Measurements from ENCODE around the gene SLC35B2. TPM values are rescaled to one million over a fixed set of nuclear protein-coding genes. Genes with fewer than 3 reads are reported as not detected.

The SLC35B2 gene
- total RNA-seq, result 10 to 100 TPM; 13.9 to 16.9 TPM

- peak within 1 kb of the TSS; percentile 93 for H3K27ac Mint-ChIP-seq
- peak; percentile 54 to 69 for ATAC-seq (replicated peaks in 1 of 2)
- H3K27me3 Mint-ChIP-seq (ENCODE audit: low read depth), result no peaks in the 10 kb centered on the region
- H3K4me3 Mint-ChIP-seq, result peak within 1 kb of the TSS; percentile 90 to 97
- peak; percentile 78 to 86 for DNase-seq
- H3K9me3 Mint-ChIP-seq, result no peaks in the 10 kb centered on the region
- H3K4me1 Mint-ChIP-seq (ENCODE audit: low read depth), result peaks cover 64% of the 10 kb centered on the region
- peaks cover 20 to 21% of the 10 kb centered on the region in 2 donors for H3K36me3 Mint-ChIP-seq (ENCODE audit: insufficient read depth in 2 of 2)
Measured at GRCh38 chr6:44257025-44257752, at the start of gene SLC35B2. Gene SLC35B2, minus strand, starts transcription at chr6:44257528. Its CDS starts 118 bp downstream, at chr6:44257410.

- no peak overlapping the region for H3K4me3 Mint-ChIP-seq
- no peaks in the 10 kb centered on the region for H3K4me1 Mint-ChIP-seq (ENCODE audit: low read depth)
- H3K9me3 Mint-ChIP-seq, result no peaks in the 10 kb centered on the region
- no peaks in the 10 kb centered on the region for H3K27me3 Mint-ChIP-seq (ENCODE audit: low read depth)
- H3K27ac Mint-ChIP-seq, result no peak overlapping the region
- peaks cover 7 to 20% of the 10 kb centered on the region in 2 donors for H3K36me3 Mint-ChIP-seq (ENCODE audit: insufficient read depth in 2 of 2)
- ATAC-seq (replicated peaks in 1 of 2) (no peak), DNase-seq (no peak)
Measured at GRCh38 chr6:44306710-44307109, 49.4 kb upstream of the SLC35B2 start.

GRCh38 chr6:44305200-44305725 is 47.9 kb upstream of the SLC35B2 start:
- DNase-seq (no peak), ATAC-seq (replicated peaks in 1 of 2) (no peak)
- no peaks in the 10 kb centered on the region for H3K9me3 Mint-ChIP-seq
- H3K27me3 Mint-ChIP-seq (ENCODE audit: low read depth), result no peaks in the 10 kb centered on the region
- no peaks in the 10 kb centered on the region for H3K4me1 Mint-ChIP-seq (ENCODE audit: low read depth)
- H3K27ac Mint-ChIP-seq, result no peak overlapping the region
- H3K36me3 Mint-ChIP-seq (ENCODE audit: insufficient read depth in 2 of 2), result peaks cover 7 to 24% of the 10 kb centered on the region in 2 donors
- no peak overlapping the region for H3K4me3 Mint-ChIP-seq

GRCh38 chr6:44304282-44305199 is 47.2 kb upstream of the SLC35B2 start:
- H3K27me3 Mint-ChIP-seq (ENCODE audit: low read depth), result no peaks in the 10 kb centered on the region
- no peaks in the 10 kb centered on the region for H3K4me1 Mint-ChIP-seq (ENCODE audit: low read depth)
- H3K4me3 Mint-ChIP-seq, result no peak overlapping the region
- H3K27ac Mint-ChIP-seq, result no peak overlapping the region
- DNase-seq (peak; percentile 39 to 42), ATAC-seq (replicated peaks in 1 of 2) (peak; percentile 63 to 69)
- H3K9me3 Mint-ChIP-seq, result no peaks in the 10 kb centered on the region
- peaks cover 3 to 21% of the 10 kb centered on the region in 2 donors for H3K36me3 Mint-ChIP-seq (ENCODE audit: insufficient read depth in 2 of 2)

- Mint-ChIP-seq H3K27me3 (ENCODE audit: low read depth) (peaks cover 3% of the 10 kb centered on the region), H3K4me1 (ENCODE audit: low read depth) (no peaks in the 10 kb centered on the region), H3K36me3 (ENCODE audit: insufficient read depth in 2 of 2) (peaks cover 3 to 21% of the 10 kb centered on the region in 2 donors), H3K27ac (no peak overlapping the region), H3K4me3 (no peak overlapping the region), H3K9me3 (no peaks in the 10 kb centered on the region)
- DNase-seq (no peak), ATAC-seq (replicated peaks in 1 of 2) (no peak)
Measured at GRCh38 chr6:44303842-44304241, 46.5 kb upstream of the SLC35B2 start.

GRCh38 chr6:44302856-44303255 is 45.5 kb upstream of the SLC35B2 start:
- Mint-ChIP-seq H3K27ac (no peak overlapping the region), H3K27me3 (ENCODE audit: low read depth) (peaks cover 5% of the 10 kb centered on the region), H3K4me3 (no peak overlapping the region), H3K36me3 (ENCODE audit: insufficient read depth in 2 of 2) (peaks cover 3 to 18% of the 10 kb centered on the region in 2 donors), H3K4me1 (ENCODE audit: low read depth) (no peaks in the 10 kb centered on the region), H3K9me3 (no peaks in the 10 kb centered on the region)
- ATAC-seq (replicated peaks in 1 of 2), result no peak
- DNase-seq, result no peak

- DNase-seq (no peak), ATAC-seq (replicated peaks in 1 of 2) (no peak)
- Mint-ChIP-seq H3K9me3 (no peaks in the 10 kb centered on the region), H3K4me3 (no peak overlapping the region), H3K36me3 (ENCODE audit: insufficient read depth in 2 of 2) (peaks cover 3 to 18% of the 10 kb centered on the region in 2 donors), H3K27ac (no peak overlapping the region), H3K27me3 (ENCODE audit: low read depth) (peaks cover 6% of the 10 kb centered on the region), H3K4me1 (ENCODE audit: low read depth) (no peaks in the 10 kb centered on the region)
Measured at GRCh38 chr6:44301782-44302564, 44.6 kb upstream of the SLC35B2 start.

GRCh38 chr6:44301106-44301505 is 43.8 kb upstream of the SLC35B2 start:
- no peak overlapping the region for H3K4me3 Mint-ChIP-seq
- DNase-seq, result no peak
- no peak for ATAC-seq (replicated peaks in 1 of 2)
- no peaks in the 10 kb centered on the region for H3K9me3 Mint-ChIP-seq
- peaks cover 3 to 18% of the 10 kb centered on the region in 2 donors for H3K36me3 Mint-ChIP-seq (ENCODE audit: insufficient read depth in 2 of 2)
- no peaks in the 10 kb centered on the region for H3K4me1 Mint-ChIP-seq (ENCODE audit: low read depth)
- H3K27ac Mint-ChIP-seq, result no peak overlapping the region
- H3K27me3 Mint-ChIP-seq (ENCODE audit: low read depth), result peaks cover 15% of the 10 kb centered on the region

- ATAC-seq (replicated peaks in 1 of 2) (no peak), DNase-seq (no peak)
- Mint-ChIP-seq H3K27ac (no peak overlapping the region), H3K36me3 (ENCODE audit: insufficient read depth in 2 of 2) (peaks cover 3 to 15% of the 10 kb centered on the region in 2 donors), H3K4me1 (ENCODE audit: low read depth) (no peaks in the 10 kb centered on the region), H3K9me3 (no peaks in the 10 kb centered on the region), H3K4me3 (no peak overlapping the region), H3K27me3 (ENCODE audit: low read depth) (peaks cover 23% of the 10 kb centered on the region)
Measured at GRCh38 chr6:44300292-44300823, 43.0 kb upstream of the SLC35B2 start.

- no peak overlapping the region for H3K27ac Mint-ChIP-seq
- no peaks in the 10 kb centered on the region for H3K4me1 Mint-ChIP-seq (ENCODE audit: low read depth)
- DNase-seq (no peak), ATAC-seq (replicated peaks in 1 of 2) (no peak)
- peak overlapping the region in 1 of 2 donors; percentile 54 for H3K4me3 Mint-ChIP-seq
- H3K9me3 Mint-ChIP-seq, result no peaks in the 10 kb centered on the region
- peaks cover 3 to 12% of the 10 kb centered on the region in 2 donors for H3K36me3 Mint-ChIP-seq (ENCODE audit: insufficient read depth in 2 of 2)
- peaks cover 36% of the 10 kb centered on the region for H3K27me3 Mint-ChIP-seq (ENCODE audit: low read depth)
Measured at GRCh38 chr6:44298864-44299263, 41.5 kb upstream of the SLC35B2 start.

- H3K4me1 Mint-ChIP-seq (ENCODE audit: low read depth), result no peaks in the 10 kb centered on the region
- H3K27ac Mint-ChIP-seq, result no peak overlapping the region
- DNase-seq (no peak), ATAC-seq (replicated peaks in 1 of 2) (no peak)
- H3K9me3 Mint-ChIP-seq, result no peaks in the 10 kb centered on the region
- H3K4me3 Mint-ChIP-seq, result peak overlapping the region; percentile 49 to 67
- peaks cover 0 to 9% of the 10 kb centered on the region in 2 donors for H3K36me3 Mint-ChIP-seq (ENCODE audit: insufficient read depth in 2 of 2)
- peaks cover 36% of the 10 kb centered on the region for H3K27me3 Mint-ChIP-seq (ENCODE audit: low read depth)
Measured at GRCh38 chr6:44298055-44298803, 40.9 kb upstream of the SLC35B2 start.

All from activated T-cell treated with anti-CD3 and anti-CD28 coated beads, Interleukin-2, amount 50 U/mL, for 72 hours (primary cell).